ENCODE data around the gene NPEPL1.
A peak's percentile ranks its signal among the peaks of the same experiment; 100 is the strongest.
"Not testable (repeated sequence)": the region's sequence is repeated elsewhere in the genome, so short reads cannot be mapped to it uniquely, and the experiment has no call there.

NPEPL1 gene

DNA sequence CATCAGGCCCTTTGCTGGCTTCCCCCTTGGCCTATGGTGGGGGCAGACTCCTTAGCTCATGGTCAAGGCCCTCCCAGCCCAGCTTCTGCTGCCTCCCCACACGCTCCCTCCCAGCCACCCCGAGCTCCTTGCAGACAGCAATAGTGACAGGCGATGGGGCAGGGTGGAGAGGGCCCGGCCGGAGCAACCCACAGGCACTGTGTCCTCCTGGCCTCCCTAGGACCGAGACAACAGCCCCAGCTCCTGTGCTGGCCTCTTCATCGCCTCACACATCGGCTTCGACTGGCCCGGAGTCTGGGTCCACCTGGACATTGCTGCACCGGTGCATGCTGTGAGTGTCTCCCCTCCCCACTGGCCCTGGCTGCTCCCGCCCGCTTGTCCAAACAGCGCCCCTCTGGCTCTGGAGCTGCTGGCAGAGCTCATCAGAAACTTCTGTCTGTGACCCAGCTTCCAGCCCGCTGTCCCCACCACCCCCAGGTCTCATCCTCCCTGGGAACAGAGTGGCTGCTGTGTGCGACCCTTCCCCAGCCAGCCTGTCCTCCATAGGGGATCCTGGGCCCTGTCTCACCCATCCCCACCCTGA is 21.8 kb downstream of the NPEPL1 start:
- DNase-seq (ENCODE audit: low spot score) = peak; percentile 9

DNA sequence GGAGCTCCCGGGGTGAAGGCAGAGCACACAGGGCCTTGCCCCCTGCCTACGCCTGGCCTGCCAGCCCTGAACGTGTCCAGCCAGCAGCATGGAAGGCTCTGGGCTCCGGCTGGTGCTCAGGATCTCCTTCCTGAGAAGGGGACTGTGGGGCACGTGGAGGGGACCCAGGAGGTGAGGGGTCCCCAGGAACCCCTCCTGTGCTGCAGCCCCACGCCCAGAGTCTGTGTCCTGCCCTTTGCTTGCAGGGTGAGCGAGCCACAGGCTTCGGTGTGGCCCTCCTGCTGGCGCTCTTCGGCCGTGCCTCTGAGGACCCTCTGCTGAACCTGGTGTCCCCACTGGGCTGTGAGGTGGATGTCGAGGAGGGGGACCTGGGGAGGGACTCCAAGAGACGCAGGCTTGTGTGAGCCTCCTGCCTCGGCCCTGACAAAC is 22.3 kb downstream of the NPEPL1 start:
- DNase-seq (ENCODE audit: low spot score) = peak; percentile 1

DNA sequence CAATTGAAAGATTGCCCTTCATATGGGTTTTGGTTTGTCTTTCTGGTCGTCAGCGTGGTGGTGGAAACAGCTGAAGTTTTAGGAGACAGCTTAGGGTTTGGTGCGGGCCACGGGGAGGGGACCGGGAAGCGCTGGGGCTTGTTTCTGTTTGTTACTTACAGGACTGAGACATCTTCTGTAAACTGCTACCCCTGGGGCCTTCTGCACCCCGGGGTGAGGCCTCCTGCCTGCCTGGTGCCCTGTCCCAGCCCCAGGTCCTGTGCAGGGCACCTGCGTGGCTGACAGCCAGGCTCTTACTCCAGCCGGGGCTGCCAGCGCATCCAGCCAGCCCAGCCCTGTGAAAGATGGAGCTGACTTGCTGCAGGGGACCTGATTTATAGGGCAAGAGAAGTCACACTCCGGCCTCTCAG is 22.8 kb downstream of the NPEPL1 start:
- peak; percentile 4 for DNase-seq (ENCODE audit: low spot score)

DNA sequence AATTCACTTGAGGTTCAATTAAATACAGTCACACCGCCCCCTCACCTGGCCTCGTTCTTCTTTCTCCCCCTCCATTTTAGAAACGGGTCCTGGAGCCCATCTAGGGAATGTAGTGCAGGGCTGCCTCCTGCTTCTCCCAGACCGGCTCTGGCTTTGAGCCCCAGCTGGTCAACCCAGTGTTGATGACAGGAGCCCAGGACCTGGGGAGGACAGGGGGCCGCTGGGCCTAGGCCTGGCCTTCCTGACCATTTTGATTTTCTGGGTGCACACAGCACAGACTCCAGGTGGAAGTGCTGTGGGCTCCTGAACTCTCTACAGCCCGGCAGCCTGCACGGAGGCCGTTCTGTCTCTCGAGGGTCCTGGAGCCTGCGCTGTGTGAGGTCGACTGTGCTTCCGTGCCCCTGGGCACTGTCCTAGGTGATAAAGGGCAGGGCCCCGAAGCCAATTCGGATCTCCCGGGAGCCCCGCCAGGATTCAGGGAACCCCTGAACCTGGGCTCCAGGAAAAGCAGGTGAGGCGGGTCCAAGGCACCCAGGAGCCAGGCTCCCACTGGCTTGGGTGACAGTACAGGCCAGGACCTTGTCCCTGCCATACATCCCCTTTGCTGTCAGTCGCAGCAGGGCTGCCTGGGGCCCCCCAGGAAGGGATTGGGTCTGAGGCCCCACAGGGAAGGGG is 23.3 kb downstream of the NPEPL1 start:
- DNase-seq (ENCODE audit: low spot score) = peak; percentile 5

DNA sequence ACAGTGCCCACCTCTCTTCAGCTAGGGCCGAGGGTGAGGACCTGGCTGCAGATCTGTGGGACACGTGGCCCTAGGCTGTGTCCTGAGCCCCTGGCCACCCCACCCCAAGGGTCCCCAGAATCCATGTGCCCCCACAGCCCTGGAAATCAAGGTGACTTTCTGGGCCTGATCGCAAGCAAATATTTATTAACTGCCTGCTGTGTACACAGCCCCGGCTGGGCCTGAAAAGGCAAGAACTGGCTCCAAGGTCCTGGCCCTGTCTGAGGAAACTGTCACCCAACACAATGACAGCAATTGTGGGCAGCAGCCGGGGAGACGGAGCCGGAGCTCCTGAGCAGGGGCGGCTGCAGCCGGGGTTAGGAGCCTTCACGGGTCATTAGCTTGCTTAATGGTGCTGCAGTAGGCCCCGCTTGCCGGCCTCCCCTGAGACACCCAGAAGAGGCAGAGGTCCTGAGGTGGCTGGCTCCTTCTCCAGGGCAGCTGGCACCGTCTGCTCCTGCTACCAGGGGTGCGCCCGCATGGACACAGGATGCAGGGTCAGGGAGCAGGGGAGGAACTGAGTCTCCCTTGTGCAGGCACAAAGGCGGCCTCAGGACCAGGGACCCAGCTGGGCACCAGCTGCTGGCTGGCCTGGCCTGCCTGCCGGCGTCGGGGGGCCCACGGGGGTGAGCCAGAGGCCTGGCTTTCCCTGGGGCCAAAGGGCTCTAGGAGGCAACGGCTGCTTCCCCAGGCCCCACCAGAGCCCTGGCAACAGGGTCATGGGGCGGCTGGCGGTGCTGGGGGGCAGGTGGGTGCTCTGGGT is 24.1 kb downstream of the NPEPL1 start:
- peak; percentile 12 for DNase-seq (ENCODE audit: low spot score)

DNA sequence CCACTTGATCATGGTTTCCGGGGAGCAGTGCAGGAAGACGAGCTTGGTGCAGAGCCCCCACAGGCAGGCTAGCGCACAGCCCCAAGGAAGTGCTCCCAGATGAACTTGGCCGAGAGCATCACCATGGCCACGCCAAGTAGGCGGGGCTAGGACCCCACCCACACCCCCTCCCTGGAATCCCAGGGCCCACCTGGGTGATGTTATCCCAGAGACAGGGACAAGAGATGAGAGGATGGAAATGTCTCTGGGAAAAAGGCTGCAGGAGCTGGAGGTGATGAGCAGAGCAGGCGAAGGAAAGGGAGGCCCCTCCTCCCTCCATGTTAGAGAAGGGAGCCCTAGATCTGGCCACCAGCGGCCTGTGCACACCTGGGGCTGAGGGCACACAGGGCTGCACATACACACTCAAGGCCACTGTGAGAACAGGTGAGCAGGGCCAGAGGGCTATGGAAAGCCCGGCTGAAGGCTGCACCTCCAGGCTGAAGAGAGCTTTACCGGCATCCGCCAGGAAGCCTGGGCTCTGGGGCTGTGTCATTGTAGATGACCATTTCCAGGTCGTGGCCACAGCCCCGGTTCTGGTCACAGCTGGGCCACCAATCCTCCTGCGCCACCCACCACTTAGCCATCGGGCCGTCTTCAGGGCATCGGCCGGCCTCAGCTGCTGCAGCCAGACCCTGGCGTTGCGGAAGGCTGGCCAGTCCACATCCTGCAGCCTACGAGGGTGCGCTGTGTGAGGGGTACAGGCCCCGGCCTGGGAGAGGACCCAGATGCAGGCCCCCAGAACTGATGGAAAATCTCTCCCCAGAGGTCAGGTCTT is 24.9 kb downstream of the NPEPL1 start:
- DNase-seq (ENCODE audit: low spot score) = peak; percentile 7

DNA sequence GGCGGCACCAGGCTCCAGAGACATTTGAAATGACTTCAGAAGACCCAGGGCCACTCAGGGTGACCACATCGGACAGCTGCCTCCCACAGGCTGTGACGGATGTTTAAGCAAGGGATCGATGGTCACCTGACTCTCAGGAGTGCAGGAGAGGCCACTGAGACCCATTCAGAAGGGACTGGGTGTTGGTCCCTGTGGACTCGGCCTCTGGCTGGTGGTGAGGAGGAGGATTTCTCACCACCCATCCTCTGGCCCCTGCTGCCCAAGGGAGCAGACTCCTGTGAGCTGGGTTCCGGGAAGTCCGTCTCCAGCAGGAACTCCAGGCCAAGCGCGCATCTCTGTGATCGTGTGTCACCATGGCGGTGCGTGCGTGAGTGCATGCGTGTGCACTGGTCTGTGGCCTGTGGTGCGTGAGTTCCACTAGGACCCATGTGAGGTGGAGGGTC is 25.5 kb downstream of the NPEPL1 start:
- DNase-seq (ENCODE audit: low spot score) = peak; percentile 2

DNA sequence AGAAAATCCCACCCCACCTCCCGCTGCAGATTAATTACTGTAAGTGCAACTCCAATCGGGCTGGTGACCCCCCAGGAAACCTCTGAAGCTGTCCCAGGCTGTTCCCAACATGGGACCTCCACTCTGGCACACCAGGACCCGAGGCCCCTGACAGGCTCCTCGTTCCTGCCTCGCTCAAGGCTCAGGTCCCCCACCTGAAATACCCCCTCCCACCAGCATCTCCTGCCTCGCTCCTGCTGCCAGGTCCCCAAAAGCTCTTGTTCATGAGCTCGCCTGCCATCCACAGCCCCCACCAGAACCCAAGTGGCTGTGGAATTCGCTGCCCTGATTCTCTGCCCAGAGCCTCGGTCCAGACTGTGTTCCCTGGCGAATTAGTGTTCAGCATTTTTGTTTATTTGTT is 26.1 kb downstream of the NPEPL1 start:
- DNase-seq (ENCODE audit: low spot score) = no peak

DNA sequence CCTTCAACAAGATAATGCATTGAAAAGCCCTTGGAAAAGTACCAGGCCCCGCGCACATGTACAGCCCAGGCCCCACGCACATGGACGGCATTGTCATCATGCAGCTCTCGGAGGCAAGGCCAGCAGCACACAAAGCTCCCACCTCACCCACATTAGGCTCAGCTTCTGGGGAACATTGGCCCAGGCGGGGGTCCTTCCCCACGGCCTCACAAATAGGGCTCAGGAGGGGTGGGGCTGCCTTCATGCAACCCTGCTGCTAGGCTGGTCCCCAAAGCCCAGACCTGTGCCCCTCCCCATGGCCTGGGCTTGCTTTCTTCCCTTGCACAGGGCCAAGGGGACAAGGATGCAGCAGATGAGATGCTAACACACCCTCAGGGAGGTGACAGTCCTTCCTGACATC is 26.7 kb downstream of the NPEPL1 start:
- peak; percentile 1 for DNase-seq (ENCODE audit: low spot score)

DNA sequence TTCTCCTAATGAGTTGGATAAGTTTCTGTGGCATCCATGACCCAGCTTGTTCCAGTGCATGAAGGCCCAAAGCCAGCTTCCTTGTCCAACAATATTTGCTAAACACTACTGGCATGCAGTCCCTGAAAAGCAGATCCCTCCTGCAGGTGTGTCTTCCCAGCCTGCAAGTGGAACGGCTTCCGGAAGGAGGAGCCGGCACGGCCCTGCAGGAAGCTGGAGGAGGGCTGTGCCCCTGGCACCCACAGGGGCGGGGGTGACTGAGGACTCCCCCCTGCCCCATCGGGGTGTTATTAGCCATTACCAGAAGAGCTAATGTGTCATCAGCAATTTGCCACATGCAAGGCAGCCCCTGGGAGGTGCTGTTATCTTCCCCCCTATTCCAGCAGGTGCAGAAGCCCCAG is 27.4 kb downstream of the NPEPL1 start:
- peak; percentile 7 for DNase-seq (ENCODE audit: low spot score)

DNA sequence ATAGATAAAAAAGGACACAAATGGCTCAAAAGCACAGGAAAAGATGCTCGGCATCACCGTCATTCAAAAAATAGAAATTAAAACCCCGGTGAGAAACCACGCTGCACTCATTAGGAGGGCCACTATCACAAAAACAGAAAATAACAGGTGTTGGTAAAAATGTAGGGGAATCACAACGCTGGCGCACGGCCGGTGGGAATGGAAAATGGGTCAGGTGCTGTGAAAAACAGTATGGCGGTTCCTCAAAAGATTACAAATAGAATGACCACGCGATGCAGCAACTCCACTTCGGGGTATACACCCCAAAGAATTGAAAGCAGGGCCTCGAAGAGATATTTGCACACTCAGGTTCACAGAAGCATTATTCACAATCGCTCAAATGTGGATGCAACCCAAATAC is 28.3 kb downstream of the NPEPL1 start:
- no peak for DNase-seq (ENCODE audit: low spot score)

DNA sequence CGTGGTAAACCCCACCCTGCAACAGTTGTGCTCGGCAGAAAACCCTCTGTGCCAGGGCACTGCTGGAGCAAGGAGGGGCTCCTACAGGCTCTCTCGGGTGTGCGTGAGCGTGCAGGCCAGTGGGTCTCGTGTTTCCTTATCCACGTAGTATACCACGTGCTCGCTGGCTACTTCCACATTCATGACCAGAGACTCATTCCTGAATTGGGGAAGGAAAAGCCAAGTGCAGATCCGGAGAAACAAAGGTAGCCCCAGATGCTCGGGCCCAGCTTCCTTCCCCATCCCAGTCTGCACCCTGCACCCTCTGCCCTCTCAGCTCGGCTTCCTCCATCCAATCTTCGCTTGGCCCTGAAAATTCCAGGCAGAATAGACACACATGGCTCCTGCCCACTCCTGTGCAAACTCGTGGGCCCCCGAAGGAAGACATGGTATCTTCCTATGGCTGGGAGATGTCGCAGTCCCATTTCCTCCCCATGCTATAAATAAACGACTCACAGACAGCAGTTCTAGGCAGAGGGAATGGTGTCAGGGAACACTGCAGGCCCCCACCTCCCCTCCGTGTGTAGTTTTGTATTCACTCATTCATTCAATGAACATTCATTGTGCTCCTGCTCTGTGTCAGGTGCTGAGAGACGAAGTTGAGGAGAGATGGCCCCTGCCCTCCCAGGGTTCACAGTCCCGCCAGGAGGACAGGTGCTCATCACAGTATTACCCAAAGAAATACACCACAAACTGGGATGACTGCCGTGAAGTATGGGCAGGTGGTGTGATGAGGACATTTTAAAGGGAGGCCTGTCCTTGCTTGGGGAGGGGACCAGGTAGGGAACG is 29.6 kb downstream of the NPEPL1 start:
- DNase-seq (ENCODE audit: low spot score) = peak; percentile 7

DNA sequence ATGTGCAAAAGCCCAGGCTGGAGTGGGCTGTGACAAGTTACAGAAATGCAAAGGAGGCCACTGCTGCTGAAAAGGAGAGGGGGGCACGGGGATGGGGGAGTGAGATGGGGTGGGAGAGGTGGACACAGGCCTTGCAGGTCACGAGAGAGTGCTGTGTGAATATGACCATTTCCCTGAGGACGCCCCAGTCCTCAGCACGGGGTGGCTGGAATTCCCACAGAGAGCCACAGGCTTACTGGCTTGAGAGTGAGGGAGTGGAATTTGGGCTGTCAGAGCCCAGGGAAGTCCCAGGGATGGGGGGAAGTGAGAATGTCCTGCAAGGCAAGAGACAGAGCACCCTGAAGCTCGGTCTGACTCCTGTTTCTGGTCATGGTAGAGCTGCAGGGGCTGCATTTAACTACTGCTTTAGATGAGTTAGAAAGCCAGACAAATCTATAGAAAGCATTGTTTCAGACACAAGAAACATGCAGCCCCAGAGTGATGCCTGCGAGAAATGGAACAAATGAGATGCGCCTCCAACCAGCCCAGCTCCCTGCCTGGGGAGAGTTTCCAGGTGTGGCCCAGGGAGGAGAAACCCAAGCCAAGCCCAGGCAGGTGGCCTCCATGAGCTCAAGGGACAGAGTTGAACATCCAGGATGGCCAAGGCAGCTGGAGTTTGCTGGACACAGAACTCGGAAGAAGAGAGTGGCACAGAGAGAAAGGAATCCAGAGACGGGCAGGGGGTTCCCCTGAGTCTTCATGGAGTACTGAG is 30.5 kb downstream of the NPEPL1 start:
- no peak for DNase-seq (ENCODE audit: low spot score)

DNA sequence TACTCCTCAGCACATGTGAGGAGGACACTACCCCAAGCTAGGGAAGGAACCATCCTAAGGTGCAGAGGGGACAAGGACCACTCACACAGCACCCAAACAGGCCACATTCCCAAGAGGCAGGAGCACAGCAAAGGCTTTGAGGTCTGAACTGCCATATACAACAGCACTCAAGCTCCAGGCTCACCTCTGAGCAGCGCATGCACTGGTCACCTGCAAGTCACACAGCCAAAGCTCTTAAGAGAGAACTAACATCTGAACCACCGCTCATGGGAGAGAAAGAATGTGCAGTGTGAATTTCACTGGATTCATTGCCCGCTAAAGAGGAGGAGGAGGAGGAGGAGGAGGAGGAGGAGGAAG is 31.0 kb downstream of the NPEPL1 start:
- DNase-seq (ENCODE audit: low spot score) = no peak

DNA sequence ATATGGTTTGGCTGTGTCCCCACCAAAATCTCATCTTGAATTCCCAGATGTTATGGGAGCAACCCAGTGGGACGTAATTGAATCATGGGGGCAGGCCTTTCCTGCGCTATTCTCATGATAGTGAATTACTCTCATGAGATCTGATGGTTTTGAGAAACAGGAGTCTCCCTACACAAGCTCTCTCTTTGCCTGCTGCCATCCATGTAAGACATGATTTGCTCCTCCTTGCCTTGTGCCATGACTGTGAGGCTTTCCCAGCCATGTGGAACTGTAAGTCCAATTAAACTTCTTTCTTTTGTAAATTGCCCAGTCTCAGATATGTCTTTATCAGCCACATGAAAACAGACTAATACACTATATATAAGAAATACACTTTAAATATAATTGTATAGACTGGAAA is 33.6 kb downstream of the NPEPL1 start:
- not testable (repeated sequence) for DNase-seq (ENCODE audit: low spot score)

DNA sequence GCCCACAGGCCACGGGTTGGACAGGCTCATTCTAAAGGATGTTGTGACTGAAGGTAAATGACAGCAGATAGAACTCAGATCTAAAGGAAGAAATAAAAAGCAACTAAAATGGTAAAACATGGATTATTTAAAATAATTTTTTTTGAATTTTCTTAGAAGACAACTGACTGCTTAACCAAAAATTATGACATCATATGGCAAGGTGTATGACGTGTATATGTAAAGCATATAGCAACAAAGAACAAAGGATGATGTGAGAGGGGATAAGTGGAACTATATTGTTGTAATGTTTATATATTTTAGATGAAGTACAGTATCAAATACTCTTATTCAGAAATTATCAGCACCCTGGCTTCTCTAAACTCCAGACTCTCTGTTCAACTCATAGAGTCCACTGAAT is 38.6 kb downstream of the NPEPL1 start:
- no peak for DNase-seq (ENCODE audit: low spot score)

DNA sequence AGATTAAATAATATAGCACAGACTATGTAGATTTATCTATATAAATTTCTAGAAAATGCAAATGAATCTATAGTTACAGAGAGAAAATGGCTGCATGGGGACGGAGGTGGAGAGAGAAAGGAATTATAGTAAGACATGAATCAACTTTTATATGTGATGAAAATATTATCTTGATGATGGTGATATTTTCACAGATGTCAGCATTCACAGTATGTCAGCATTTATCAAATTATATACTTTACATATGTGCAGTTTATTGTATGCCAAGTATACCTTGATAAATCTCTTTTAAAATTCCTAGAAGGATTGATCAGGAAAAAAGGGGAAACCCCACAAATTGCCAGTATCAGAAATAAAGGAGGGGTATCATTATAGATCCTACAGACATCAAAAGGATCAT is 44.6 kb downstream of the NPEPL1 start:
- no peak for DNase-seq (ENCODE audit: low spot score)

DNA sequence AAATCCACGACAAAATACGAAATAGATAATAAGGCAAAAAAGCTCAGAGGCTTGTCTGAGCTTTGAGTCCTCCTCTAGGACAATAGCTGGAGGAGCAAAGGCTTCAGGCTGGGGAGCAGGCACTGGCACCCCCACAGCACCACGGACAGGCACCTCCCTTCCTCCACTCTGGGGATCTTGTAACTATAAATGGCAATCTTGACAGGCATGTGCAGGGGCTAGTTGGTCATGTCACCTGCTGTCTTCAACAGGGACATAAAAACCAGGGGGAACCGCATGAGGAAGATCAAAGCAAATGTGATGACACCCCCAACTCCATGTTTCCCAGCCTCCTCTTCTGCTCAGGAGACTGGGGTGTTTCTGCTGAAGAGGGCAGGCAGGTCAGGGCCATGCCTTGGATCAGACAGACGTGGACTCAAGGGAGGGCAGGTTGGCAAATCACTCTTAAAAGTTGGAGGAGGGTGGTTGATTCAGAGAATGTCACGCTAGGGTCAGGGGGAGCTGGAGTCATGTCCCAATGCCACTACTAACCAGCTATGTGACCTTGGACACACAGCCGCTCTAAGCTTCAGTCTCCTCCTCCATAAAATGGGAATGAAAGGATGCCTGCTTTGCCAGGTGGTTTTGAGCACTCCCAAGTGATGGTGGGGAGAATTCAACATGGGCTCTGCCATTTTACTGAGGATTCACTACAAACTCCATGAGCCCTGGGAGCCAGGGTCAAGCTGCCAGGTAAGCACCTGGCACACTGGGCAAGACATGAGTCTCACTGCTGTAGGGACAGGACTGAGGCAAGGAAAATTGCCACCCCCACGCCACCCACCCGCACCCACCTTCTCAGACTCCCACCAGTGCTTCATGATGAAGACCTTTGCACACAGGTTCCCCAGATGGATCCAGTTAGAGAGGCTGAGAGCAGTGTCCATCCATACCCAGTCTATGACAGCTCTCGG is 48.0 kb downstream of the NPEPL1 start:
- DNase-seq (ENCODE audit: low spot score) = no peak

DNA sequence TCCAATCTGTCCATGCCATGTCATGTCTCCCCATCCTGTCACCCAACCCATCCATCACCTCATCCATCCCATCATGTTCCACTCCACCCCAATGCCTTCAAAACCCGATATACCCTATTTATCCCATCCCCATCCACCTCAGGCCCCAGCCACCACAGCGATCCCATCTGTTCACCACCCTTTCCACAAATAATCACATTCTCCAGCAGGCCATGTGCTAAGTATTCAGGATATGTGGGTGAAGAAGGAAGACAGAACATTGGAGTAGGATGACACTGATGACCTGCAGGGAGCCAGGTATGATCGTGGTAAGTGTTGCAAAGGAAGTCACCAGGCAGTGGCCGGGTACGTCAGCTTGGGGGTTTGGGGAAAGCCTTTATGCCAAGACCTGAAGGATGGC is 48.8 kb downstream of the NPEPL1 start:
- DNase-seq (ENCODE audit: low spot score) = no peak
